Measurements from ENCODE around the gene GRB14.
A peak's percentile ranks its signal among the peaks of the same experiment; 100 is the strongest.
"Not testable (repeated sequence)": the region's sequence is repeated elsewhere in the genome, so short reads cannot be mapped to it uniquely, and the experiment has no call there.

Gene GRB14

DNA sequence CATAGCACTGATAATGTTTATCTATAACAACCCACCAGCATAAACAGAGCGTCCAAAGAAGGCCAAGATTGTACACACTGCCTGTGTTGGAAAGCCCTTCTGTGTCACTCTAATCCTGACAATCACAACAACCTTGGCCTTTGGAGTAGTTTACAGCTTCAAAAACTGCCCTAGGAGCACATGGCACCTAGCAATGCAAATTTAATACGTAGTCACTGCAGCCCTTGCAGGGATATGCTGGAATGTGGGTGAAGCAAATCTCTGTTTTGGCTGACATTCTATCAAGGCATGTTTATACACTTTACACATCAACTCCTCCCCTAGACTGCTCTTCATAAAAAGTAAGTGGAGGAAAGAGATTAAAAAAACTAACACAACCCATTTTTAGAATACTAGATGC is 66.8 kb downstream of the GRB14 start:
- DNase-seq = no peak

DNA sequence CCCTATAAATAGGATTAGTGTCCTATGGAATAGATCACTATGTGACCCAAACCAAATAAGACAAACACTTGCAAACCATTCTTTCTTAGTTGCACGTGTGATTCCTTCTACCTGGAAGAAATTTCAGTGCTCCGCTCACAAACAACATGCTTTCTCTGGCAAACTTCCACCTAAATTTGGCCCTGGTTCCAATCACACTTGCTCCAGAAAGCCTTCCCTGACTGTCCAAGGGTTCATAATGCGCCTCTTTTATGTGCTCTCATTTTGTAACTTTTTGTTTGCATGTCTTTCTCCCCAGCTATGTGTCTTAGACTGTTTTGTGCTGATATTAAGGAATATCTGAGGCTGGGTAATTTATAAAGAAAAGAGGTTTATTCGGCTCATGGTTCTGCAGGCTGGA is 69.8 kb downstream of the GRB14 start:
- no peak for DNase-seq

DNA sequence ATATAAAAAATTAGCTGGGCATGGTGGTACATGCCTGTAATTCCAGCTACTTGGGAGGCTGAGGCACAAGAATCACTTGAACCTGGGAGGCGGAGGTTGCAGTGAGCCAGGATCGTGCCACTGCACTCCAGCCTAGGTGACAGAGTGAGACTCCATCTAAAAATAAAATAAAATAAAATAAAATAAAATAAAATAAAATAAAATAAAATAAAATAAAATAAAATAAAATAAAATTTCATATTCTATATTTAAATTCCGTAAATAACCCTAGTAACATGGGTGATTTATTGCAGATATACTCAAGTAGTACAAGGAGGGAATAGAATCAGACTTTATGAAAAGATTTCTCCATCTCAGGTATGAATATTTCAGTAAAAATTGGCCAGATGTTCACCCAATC is 71.6 kb downstream of the GRB14 start:
- not testable (repeated sequence) for DNase-seq

GRCh38 chr2:164545484-164545883 is 75.8 kb downstream of the GRB14 start:
- DNase-seq = no peak

- DNase-seq = no peak
Measured at GRCh38 chr2:164542581-164543021, 78.7 kb downstream of the GRB14 start.

GRCh38 chr2:164538240-164538866 is 82.9 kb downstream of the GRB14 start:
- no peak for DNase-seq

- no peak for DNase-seq
Measured at GRCh38 chr2:164535280-164536025, 85.8 kb downstream of the GRB14 start.

DNA sequence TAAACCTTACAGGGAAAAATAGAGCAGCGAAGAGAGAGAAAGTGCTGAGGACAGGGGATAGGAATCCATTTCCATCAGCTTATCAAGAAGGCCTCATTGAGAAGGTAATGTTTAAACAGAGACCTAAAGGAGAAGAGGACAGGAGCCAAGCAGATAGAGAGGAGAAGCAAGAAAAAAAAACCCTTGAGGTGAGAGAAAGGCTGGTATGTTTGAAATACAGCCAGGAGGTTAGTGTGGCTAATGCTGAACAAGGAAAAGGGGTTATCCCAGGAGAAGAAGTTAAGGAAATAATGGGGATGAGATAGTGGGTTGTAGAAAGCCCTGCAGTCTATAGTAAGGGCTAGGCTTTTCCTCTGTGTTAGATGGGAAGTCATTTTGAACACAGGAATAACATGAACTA is 90.8 kb downstream of the GRB14 start:
- no peak for DNase-seq

DNA sequence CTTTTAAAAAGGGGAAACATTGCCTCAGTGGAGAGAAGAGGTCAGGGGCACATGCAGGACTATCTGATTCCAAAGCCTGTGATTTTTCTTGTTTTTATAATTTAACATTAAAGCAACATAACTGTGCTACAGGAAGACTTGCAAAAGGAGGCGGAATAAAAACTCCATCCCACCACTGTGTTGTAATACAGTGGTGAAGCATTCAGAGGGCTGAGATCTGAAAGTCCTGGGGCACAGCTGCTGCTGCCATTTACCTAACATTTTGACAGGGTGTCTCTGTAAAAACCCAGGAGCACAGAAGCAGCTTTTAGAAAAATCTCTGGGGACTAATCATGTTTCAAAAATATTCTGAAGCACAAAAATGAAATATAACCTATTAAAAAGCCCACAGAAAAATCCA is 97.6 kb downstream of the GRB14 start:
- DNase-seq = no peak

GRCh38 chr2:164523009-164523408 is 98.3 kb downstream of the GRB14 start:
- no peak for DNase-seq

GRCh38 chr2:164522561-164522981 is 98.7 kb downstream of the GRB14 start:
- DNase-seq = no peak

DNA sequence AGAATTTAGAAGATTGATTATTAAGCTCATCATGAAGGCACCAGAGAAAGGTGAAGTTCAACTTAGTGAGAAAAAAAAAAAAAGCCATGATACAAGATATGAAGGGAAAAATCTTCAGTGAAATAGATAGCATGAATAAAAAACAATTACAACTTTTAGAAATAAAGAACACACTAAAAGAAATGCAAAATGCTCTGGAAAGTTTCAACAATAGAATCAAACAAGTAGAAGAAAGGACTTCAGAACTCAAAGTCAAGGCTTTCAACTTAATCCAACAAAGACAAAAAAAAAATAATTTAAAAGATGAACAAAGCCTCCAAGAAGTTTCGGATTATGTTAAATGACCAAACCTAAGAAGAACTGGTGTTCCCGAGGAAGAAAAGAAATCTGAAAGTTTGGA is 105.5 kb downstream of the GRB14 start:
- DNase-seq = no peak

DNA sequence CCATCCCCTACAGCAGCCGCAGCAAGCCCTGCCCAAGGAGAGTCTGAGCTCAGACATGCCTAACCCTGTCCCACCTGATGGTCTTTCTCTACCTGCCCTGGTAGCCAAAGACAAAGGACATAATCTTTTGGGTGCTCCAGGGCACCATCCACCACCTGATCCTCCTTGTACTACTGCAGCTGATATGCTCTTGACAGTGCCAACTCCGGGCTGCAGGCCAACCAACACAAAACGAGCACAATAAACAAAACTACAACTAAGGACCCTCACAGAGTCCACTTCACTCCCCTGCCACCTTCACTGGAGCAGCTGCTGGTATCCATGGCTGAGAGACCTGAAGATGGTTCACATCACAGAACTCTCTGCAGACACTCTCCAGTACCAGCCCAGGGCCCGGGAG is 106.3 kb downstream of the GRB14 start:
- DNase-seq = no peak

- DNase-seq = peak; percentile 97
Measured at GRCh38 chr2:164514491-164514890, 106.8 kb downstream of the GRB14 start.

DNA sequence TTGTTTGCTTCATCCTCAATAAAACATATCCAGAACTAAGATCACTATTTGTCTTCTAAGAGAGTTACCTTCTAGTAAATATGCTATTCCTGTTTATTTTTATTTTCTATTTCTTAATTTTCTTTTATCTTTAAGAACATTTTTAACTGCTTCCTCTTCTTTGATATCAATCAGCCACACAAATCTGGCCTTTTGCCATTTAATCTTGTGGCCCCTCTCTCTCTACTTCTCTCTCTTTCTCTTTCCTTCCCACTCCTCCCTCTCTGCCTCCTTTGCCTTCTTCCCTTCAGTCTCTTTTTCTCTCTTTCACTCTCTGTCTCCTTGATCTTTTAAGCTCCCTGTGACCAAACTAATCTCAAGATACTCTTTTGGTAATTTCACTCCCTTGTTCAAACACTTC is 108.4 kb downstream of the GRB14 start:
- no peak for DNase-seq

DNA sequence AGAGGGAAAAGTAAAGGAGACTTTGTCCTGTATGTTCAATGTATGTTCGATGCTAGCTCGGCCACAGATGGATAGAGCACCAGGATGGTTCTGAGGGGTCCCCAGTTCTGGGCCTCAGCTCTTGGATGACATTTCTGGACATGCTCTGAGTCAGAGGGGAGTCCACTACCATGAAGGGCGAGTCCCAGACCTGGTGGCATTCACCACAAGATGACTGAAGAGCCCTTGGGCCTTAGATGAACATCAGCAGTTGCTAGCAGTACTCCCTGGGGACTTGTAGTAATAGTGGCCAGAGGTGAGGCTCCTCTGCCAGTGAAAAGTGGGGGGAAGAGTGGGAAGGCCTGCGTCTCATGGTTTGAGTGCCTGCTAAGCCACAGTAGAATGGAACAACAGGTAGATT is 109.5 kb downstream of the GRB14 start:
- DNase-seq = no peak

DNA sequence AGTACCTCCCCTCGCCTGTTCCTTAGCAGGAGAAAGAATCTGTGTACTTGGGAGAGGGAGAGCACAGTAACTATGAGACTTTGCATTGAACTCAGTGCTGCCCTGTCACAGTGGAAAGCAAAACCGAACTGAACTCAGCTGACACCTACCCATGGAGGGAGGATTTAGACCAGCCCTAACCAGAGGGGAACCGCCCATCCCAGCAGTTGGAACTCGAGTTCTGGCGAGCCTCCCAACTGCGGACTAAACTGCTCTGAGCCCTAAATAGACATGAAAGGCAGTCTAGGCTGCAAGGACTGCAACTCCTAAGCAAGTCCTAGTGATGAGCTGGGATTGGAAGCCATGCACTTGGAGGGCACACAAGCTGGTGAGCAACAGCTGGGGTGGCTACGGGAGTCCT is 110.4 kb downstream of the GRB14 start:
- peak; percentile 53 for DNase-seq

DNA sequence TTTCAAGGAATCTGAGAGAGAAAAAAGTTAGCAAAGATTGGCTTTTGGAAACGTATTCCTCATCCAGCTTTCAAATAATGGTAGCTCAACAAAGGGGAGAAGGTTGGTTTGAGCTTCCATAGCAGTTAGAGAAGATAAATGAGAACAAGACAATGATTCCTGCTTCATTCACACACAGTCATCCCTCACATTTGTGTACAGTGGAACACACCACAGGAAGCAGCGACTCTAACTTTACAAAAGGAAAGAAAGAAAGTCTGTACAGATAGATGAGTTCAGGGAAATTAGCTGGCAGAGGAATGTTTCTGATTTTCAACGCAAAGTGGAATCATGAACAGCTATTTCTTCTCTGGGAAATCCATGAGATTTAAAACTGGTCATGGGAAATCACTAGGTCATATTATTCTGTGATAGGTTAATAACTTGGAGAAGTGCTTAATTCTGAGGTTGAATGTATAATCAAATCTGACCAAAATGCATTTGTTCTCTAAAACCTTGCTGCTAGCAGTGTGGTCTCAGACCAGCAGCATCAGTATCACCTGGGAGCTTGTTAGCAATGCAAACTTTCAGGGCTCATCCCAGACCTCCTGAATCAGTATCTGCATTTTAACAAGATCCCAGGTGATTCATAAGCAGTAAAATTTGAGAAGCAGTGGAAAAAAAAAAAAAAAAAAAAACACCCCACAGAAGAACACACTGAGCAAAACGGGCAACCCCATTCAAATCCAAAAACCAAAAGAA is 112.0 kb downstream of the GRB14 start:
- no peak for DNase-seq

DNA sequence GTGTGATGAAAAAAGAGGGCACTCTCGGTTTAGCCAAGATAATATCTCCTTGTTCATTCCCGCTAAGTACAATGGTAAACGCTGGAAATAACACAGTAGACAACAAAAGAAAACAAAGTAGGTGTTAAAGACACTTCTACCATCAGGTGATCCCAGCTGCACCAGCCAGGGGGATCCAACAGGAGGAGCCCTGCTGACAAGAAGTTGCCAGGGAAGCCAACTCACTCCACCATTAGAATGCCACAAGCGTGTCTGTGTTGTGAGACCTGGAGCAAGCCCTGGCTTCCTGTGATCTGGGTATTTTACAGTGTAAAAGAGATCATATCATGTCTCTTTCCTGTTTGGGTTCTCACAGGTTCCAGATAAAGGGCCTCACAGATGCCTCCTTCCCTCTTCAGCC is 117.0 kb downstream of the GRB14 start:
- DNase-seq = peak; percentile 83

GRCh38 chr2:164498836-164499235 is 122.4 kb downstream of the GRB14 start:
- DNase-seq = no peak

GRCh38 chr2:164496881-164497280 is 124.4 kb downstream of the GRB14 start:
- no peak for DNase-seq

DNA sequence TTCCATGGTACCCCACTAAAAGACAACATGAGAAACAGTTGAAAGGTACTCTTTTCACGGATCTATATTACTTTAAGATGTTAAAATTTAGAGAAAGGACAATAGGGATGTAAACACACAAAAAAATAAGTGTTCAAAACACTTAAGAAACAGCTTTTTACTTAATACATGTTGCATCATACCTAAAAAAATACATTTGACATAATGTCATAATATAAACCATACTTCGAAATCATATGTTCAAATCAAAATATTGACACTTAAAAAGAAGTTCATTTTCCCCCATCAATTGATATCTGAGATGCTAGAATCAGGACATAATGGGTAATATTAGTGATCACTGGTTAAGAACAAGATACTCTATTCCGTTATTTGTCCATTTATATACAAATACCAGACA is 124.9 kb downstream of the GRB14 start:
- no peak for DNase-seq

DNA sequence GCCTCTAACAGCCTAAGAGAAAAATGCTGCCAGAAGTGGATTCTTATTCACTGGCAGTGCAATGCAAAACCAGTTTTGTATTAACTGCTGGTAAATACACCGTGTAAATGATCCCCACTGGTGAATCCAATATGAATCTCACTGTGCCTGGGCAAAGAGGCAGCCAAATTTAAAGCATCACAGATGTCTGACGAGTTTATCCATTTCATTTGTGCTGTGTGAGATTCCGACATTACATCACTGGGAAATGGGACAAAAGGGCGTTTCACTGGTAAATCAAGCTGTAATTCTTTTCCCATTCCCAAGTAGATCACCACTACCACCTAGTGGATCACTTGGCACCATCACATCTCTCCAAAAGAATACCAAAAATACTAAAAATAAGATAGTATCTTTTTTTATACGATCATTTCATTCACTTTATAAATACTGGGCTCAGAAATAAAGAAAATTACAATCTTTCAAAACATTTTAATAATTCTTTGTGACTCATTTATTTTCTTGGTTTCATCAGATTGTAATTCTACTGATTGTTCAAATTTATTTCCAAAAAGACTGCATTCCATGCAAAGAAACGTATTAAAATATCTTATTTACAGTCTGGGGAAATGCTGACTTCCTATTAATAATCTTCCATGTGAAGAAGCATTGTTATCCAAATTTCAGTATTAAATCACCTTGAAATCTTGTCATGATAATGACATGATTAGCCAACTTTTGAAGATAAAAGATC is 125.6 kb downstream of the GRB14 start:
- DNase-seq = no peak
